NAMALWA (cell line): Measurements from ENCODE around the gene ZSCAN20.
"Not testable (repeated sequence)": the region's sequence is repeated elsewhere in the genome, so short reads cannot be mapped to it uniquely, and the experiment has no call there.

ENCODE experiments used
- DNase-seq: peaks from one replicate; pipeline ENCODE4 v3.0.0-alpha.2; 2015; ENCODE audit warnings: low spot score

Gene ZSCAN20

GRCh38 chr1:33488624-33489023 is 16.2 kb downstream of the ZSCAN20 start:
- no peak for DNase-seq

GRCh38 chr1:33494929-33495328 is 22.5 kb downstream of the ZSCAN20 start:
- DNase-seq = no peak

GRCh38 chr1:33497410-33497809 is 25.0 kb downstream of the ZSCAN20 start:
- DNase-seq = no peak

GRCh38 chr1:33500547-33500946 is 28.1 kb downstream of the ZSCAN20 start:
- DNase-seq = no peak

GRCh38 chr1:33501309-33501708 is 28.9 kb downstream of the ZSCAN20 start:
- peak; percentile 7 for DNase-seq

- no peak for DNase-seq
Measured at GRCh38 chr1:33501774-33502173, 29.3 kb downstream of the ZSCAN20 start.

- DNase-seq = no peak
Measured at GRCh38 chr1:33502726-33503125, 30.3 kb downstream of the ZSCAN20 start.

GRCh38 chr1:33503506-33503905 is 31.1 kb downstream of the ZSCAN20 start:
- no peak for DNase-seq

GRCh38 chr1:33507661-33508060 is 35.2 kb downstream of the ZSCAN20 start:
- no peak for DNase-seq

GRCh38 chr1:33508151-33508550 is 35.7 kb downstream of the ZSCAN20 start:
- no peak for DNase-seq

- DNase-seq = not testable (repeated sequence)
Measured at GRCh38 chr1:33509276-33509675, 36.8 kb downstream of the ZSCAN20 start.

- no peak for DNase-seq
Measured at GRCh38 chr1:33512226-33513011, 40.0 kb downstream of the ZSCAN20 start.

GRCh38 chr1:33515112-33515511 is 42.7 kb downstream of the ZSCAN20 start:
- DNase-seq = no peak

GRCh38 chr1:33515607-33516006 is 43.2 kb downstream of the ZSCAN20 start:
- no peak for DNase-seq

- DNase-seq = no peak
Measured at GRCh38 chr1:33516428-33516827, 44.0 kb downstream of the ZSCAN20 start.

GRCh38 chr1:33516891-33517567 is 44.6 kb downstream of the ZSCAN20 start:
- no peak for DNase-seq

GRCh38 chr1:33517596-33518250 is 45.3 kb downstream of the ZSCAN20 start:
- DNase-seq = no peak

- no peak for DNase-seq
Measured at GRCh38 chr1:33519240-33519884, 46.9 kb downstream of the ZSCAN20 start.

- no peak for DNase-seq
Measured at GRCh38 chr1:33524586-33524985, 52.1 kb downstream of the ZSCAN20 start.

- DNase-seq = no peak
Measured at GRCh38 chr1:33527934-33528333, 55.5 kb downstream of the ZSCAN20 start.

GRCh38 chr1:33529957-33530356 is 57.5 kb downstream of the ZSCAN20 start:
- DNase-seq = no peak

GRCh38 chr1:33532250-33532649 is 59.8 kb downstream of the ZSCAN20 start:
- DNase-seq = no peak

- no peak for DNase-seq
Measured at GRCh38 chr1:33532936-33533335, 60.5 kb downstream of the ZSCAN20 start.
